ENCODE data around the gene APOC1. TPM values are rescaled to one million over a fixed set of nuclear protein-coding genes. Genes with fewer than 3 reads are reported as not detected.
A peak's percentile ranks its signal among the peaks of the same experiment; 100 is the strongest.

The APOC1 gene
- total and polyA plus RNA-seq, 2 donors (not counting 1 experiment from before 2014, with no cell fraction given) = 2.3 to 2.6 TPM

GRCh38 chr19:44876930-44877535, 37.4 kb upstream of the APOC1 start:
- peaks cover 41% of the 10 kb centered on the region for H3K36me3 ChIP-seq (ENCODE audit: control insufficient read depth, insufficient read depth, low read length)
- no peak overlapping the region for H3K27ac ChIP-seq (ENCODE audit: insufficient read depth, low read length)

GRCh38 chr19:44878120-44878865, 36.1 kb upstream of the APOC1 start:
- H3K4me2 ChIP-seq (ENCODE audit: extremely low read depth, insufficient read depth, low read length) = no peak overlapping the region
- H3K4me3 ChIP-seq (replicated peaks in 1 of 4; ENCODE audit: control extremely low read depth in 1 of 4, insufficient read depth in 1 of 4, low read depth in 3 of 4, low read length in 4 of 4) = no peak overlapping the region
- no peak overlapping the region for H3K27ac ChIP-seq (ENCODE audit: insufficient read depth, low read length)
- H3K27me3 ChIP-seq (ENCODE audit: control insufficient read depth, insufficient read depth, low read length) = no peaks in the 10 kb centered on the region
- no peak for DNase-seq (ENCODE audit: low read depth in 2 of 2)
- no peak overlapping the region for H2AFZ ChIP-seq (ENCODE audit: low read length)
- no peaks in the 10 kb centered on the region for H3K4me1 ChIP-seq (ENCODE audit: control insufficient read depth, extremely low read depth, insufficient read depth, low read length)
- H4K20me1 ChIP-seq (ENCODE audit: control insufficient read depth, extremely low read depth, insufficient read depth, low read length) = no peaks in the 10 kb centered on the region
- H3K9ac ChIP-seq (ENCODE audit: insufficient read depth, low read length) = no peak overlapping the region
- H3K36me3 ChIP-seq (ENCODE audit: control insufficient read depth, insufficient read depth, low read length) = peaks cover 30% of the 10 kb centered on the region
- no peaks in the 10 kb centered on the region for H3K9me3 ChIP-seq (ENCODE audit: control insufficient read depth, insufficient read depth, low read depth, low read length)
- no peaks in the 10 kb centered on the region for H3K79me2 ChIP-seq (ENCODE audit: control insufficient read depth, insufficient read depth, low read length)
- TF ChIP-seq EZH2 (IDR thresholded peaks at IDR 0.05; ENCODE audit: low read length, missing control alignments) = no peak
- no peak for TF ChIP-seq CTCF (conservative IDR thresholded peaks at IDR 0.05 in 1 of 2, IDR thresholded peaks at IDR 0.05 in 1 of 2; ENCODE audit: low read depth in 1 of 2, low read length in 2 of 2)

More at GRCh38 chr19:44876930-44877535, 37.4 kb upstream of the APOC1 start:
- DNase-seq (ENCODE audit: low read depth in 2 of 2) = peak in 1 of 2 donors; percentile 28
- Histone ChIP-seq H3K4me2 (ENCODE audit: extremely low read depth, insufficient read depth, low read length) (no peak overlapping the region), H3K27me3 (ENCODE audit: control insufficient read depth, insufficient read depth, low read length) (no peaks in the 10 kb centered on the region), H3K9me3 (ENCODE audit: control insufficient read depth, insufficient read depth, low read depth, low read length) (no peaks in the 10 kb centered on the region), H3K4me3 (replicated peaks in 1 of 4; ENCODE audit: control extremely low read depth in 1 of 4, insufficient read depth in 1 of 4, low read depth in 3 of 4, low read length in 4 of 4) (no peak overlapping the region), H3K4me1 (ENCODE audit: control insufficient read depth, extremely low read depth, insufficient read depth, low read length) (no peaks in the 10 kb centered on the region), H3K9ac (ENCODE audit: insufficient read depth, low read length) (no peak overlapping the region), H3K79me2 (ENCODE audit: control insufficient read depth, insufficient read depth, low read length) (no peaks in the 10 kb centered on the region), H4K20me1 (ENCODE audit: control insufficient read depth, extremely low read depth, insufficient read depth, low read length) (no peaks in the 10 kb centered on the region), H2AFZ (ENCODE audit: low read length) (no peak overlapping the region)
- TF ChIP-seq EZH2 (IDR thresholded peaks at IDR 0.05; ENCODE audit: low read length, missing control alignments) (no peak), CTCF (conservative IDR thresholded peaks at IDR 0.05 in 1 of 2, IDR thresholded peaks at IDR 0.05 in 1 of 2; ENCODE audit: low read depth in 1 of 2, low read length in 2 of 2) (no peak)

- Histone ChIP-seq H2AFZ (ENCODE audit: low read length) (no peak overlapping the region), H3K27ac (ENCODE audit: insufficient read depth, low read length) (no peak overlapping the region), H3K27me3 (ENCODE audit: control insufficient read depth, insufficient read depth, low read length) (no peaks in the 10 kb centered on the region), H3K4me3 (replicated peaks in 1 of 4; ENCODE audit: control extremely low read depth in 1 of 4, insufficient read depth in 1 of 4, low read depth in 3 of 4, low read length in 4 of 4) (no peak overlapping the region), H4K20me1 (ENCODE audit: control insufficient read depth, extremely low read depth, insufficient read depth, low read length) (no peaks in the 10 kb centered on the region), H3K9me3 (ENCODE audit: control insufficient read depth, insufficient read depth, low read depth, low read length) (no peaks in the 10 kb centered on the region), H3K79me2 (ENCODE audit: control insufficient read depth, insufficient read depth, low read length) (no peaks in the 10 kb centered on the region), H3K4me2 (ENCODE audit: extremely low read depth, insufficient read depth, low read length) (no peak overlapping the region), H3K9ac (ENCODE audit: insufficient read depth, low read length) (no peak overlapping the region), H3K36me3 (ENCODE audit: control insufficient read depth, insufficient read depth, low read length) (peaks cover 25% of the 10 kb centered on the region), H3K4me1 (ENCODE audit: control insufficient read depth, extremely low read depth, insufficient read depth, low read length) (no peaks in the 10 kb centered on the region)
- TF ChIP-seq CTCF (conservative IDR thresholded peaks at IDR 0.05 in 1 of 2, IDR thresholded peaks at IDR 0.05 in 1 of 2; ENCODE audit: low read depth in 1 of 2, low read length in 2 of 2) (no peak), EZH2 (IDR thresholded peaks at IDR 0.05; ENCODE audit: low read length, missing control alignments) (no peak)
- DNase-seq (ENCODE audit: low read depth in 2 of 2) = no peak
These were observed 34.9 kb upstream of the APOC1 start for GRCh38 chr19:44879309-44880065.
